Activated naive CD4-positive, alpha-beta T cell treated with anti-CD3 and anti-CD28 coated beads, Interleukin-2, amount 50 U/mL, for 24 hours (primary cell): ENCODE measurements around the gene KCNMA1.

Experiments used
- H3K27ac Mint-ChIP-seq: one replicate; pipeline ENCODE4 v1.8.0; 2021; ENCODE audit warnings: mild to moderate bottlenecking, mixed read lengths
- H3K27me3 Mint-ChIP-seq: one replicate; pipeline ENCODE4 v1.8.0; 2021; ENCODE audit warnings: mixed read lengths
- H3K36me3 Mint-ChIP-seq: one replicate; pipeline ENCODE4 v1.8.0; 2021; ENCODE audit warnings: mixed read lengths
- H3K4me1 Mint-ChIP-seq: one replicate; pipeline ENCODE4 v1.8.0; 2021; ENCODE audit warnings: mixed read lengths
- H3K4me3 Mint-ChIP-seq: one replicate; pipeline ENCODE4 v1.8.0; 2021; ENCODE audit warnings: mild to moderate bottlenecking, mixed read lengths
- H3K9me3 Mint-ChIP-seq: one replicate; pipeline ENCODE4 v1.8.0; 2021; ENCODE audit warnings: mixed read lengths

KCNMA1 gene

GRCh38 chr10:77554996-77555397, 82.6 kb downstream of the KCNMA1 start:
- H3K27me3 Mint-ChIP-seq, result no peaks in the 10 kb centered on the region
- no peaks in the 10 kb centered on the region for H3K36me3 Mint-ChIP-seq
- no peaks in the 10 kb centered on the region for H3K9me3 Mint-ChIP-seq
- H3K27ac Mint-ChIP-seq, result no peak overlapping the region
- no peak overlapping the region for H3K4me3 Mint-ChIP-seq
- no peaks in the 10 kb centered on the region for H3K4me1 Mint-ChIP-seq

GRCh38 chr10:77553966-77554365, 83.6 kb downstream of the KCNMA1 start:
- Mint-ChIP-seq H3K27ac (no peak overlapping the region), H3K4me1 (no peaks in the 10 kb centered on the region), H3K9me3 (no peaks in the 10 kb centered on the region), H3K36me3 (no peaks in the 10 kb centered on the region), H3K4me3 (no peak overlapping the region), H3K27me3 (no peaks in the 10 kb centered on the region)

GRCh38 chr10:77553311-77553710, 84.3 kb downstream of the KCNMA1 start:
- Mint-ChIP-seq H3K27ac (no peak overlapping the region), H3K4me3 (no peak overlapping the region), H3K27me3 (no peaks in the 10 kb centered on the region), H3K36me3 (no peaks in the 10 kb centered on the region), H3K4me1 (no peaks in the 10 kb centered on the region), H3K9me3 (no peaks in the 10 kb centered on the region)

GRCh38 chr10:77552252-77552651, 85.4 kb downstream of the KCNMA1 start:
- Mint-ChIP-seq H3K27me3 (no peaks in the 10 kb centered on the region), H3K27ac (no peak overlapping the region), H3K4me3 (no peak overlapping the region), H3K9me3 (no peaks in the 10 kb centered on the region), H3K36me3 (no peaks in the 10 kb centered on the region), H3K4me1 (no peaks in the 10 kb centered on the region)

GRCh38 chr10:77550378-77550777, 87.2 kb downstream of the KCNMA1 start:
- H3K4me1 Mint-ChIP-seq, result no peaks in the 10 kb centered on the region
- no peaks in the 10 kb centered on the region for H3K36me3 Mint-ChIP-seq
- no peaks in the 10 kb centered on the region for H3K9me3 Mint-ChIP-seq
- H3K27ac Mint-ChIP-seq, result no peak overlapping the region
- H3K4me3 Mint-ChIP-seq, result no peak overlapping the region
- peaks cover 1% of the 10 kb centered on the region for H3K27me3 Mint-ChIP-seq

- Mint-ChIP-seq H3K4me3 (no peak overlapping the region), H3K9me3 (peaks cover 2% of the 10 kb centered on the region), H3K4me1 (no peaks in the 10 kb centered on the region), H3K27me3 (peaks cover 1% of the 10 kb centered on the region), H3K36me3 (no peaks in the 10 kb centered on the region), H3K27ac (no peak overlapping the region)
These were observed 88.9 kb downstream of the KCNMA1 start for GRCh38 chr10:77548671-77549070.

- Mint-ChIP-seq H3K9me3 (peaks cover 7% of the 10 kb centered on the region), H3K4me3 (no peak overlapping the region), H3K27ac (no peak overlapping the region), H3K4me1 (no peaks in the 10 kb centered on the region), H3K27me3 (peaks cover 1% of the 10 kb centered on the region), H3K36me3 (no peaks in the 10 kb centered on the region)
These were observed 89.5 kb downstream of the KCNMA1 start for GRCh38 chr10:77548157-77548556.

GRCh38 chr10:77547307-77548050, 90.1 kb downstream of the KCNMA1 start:
- Mint-ChIP-seq H3K9me3 (peaks cover 10% of the 10 kb centered on the region), H3K27me3 (peaks cover 1% of the 10 kb centered on the region), H3K27ac (no peak overlapping the region), H3K36me3 (no peaks in the 10 kb centered on the region), H3K4me1 (no peaks in the 10 kb centered on the region), H3K4me3 (no peak overlapping the region)

- H3K27me3 Mint-ChIP-seq, result peaks cover 1% of the 10 kb centered on the region
- peaks cover 10% of the 10 kb centered on the region for H3K9me3 Mint-ChIP-seq
- H3K36me3 Mint-ChIP-seq, result no peaks in the 10 kb centered on the region
- no peaks in the 10 kb centered on the region for H3K4me1 Mint-ChIP-seq
- H3K27ac Mint-ChIP-seq, result no peak overlapping the region
- no peak overlapping the region for H3K4me3 Mint-ChIP-seq
These were observed 91.6 kb downstream of the KCNMA1 start for GRCh38 chr10:77546042-77546441.

- Mint-ChIP-seq H3K4me1 (no peaks in the 10 kb centered on the region), H3K36me3 (no peaks in the 10 kb centered on the region), H3K27me3 (peaks cover 1% of the 10 kb centered on the region), H3K4me3 (no peak overlapping the region), H3K27ac (no peak overlapping the region), H3K9me3 (peaks cover 10% of the 10 kb centered on the region)
These were observed 92.0 kb downstream of the KCNMA1 start for GRCh38 chr10:77545585-77545984.

GRCh38 chr10:77544617-77545016, 93.0 kb downstream of the KCNMA1 start:
- no peak overlapping the region for H3K4me3 Mint-ChIP-seq
- H3K27ac Mint-ChIP-seq, result no peak overlapping the region
- H3K36me3 Mint-ChIP-seq, result no peaks in the 10 kb centered on the region
- H3K4me1 Mint-ChIP-seq, result no peaks in the 10 kb centered on the region
- peaks cover 10% of the 10 kb centered on the region for H3K9me3 Mint-ChIP-seq
- H3K27me3 Mint-ChIP-seq, result peaks cover 1% of the 10 kb centered on the region

GRCh38 chr10:77542710-77543259, 94.8 kb downstream of the KCNMA1 start:
- Mint-ChIP-seq H3K4me1 (no peaks in the 10 kb centered on the region), H3K27me3 (peaks cover 1% of the 10 kb centered on the region), H3K4me3 (no peak overlapping the region), H3K27ac (no peak overlapping the region), H3K36me3 (no peaks in the 10 kb centered on the region), H3K9me3 (peaks cover 10% of the 10 kb centered on the region)

GRCh38 chr10:77541944-77542343, 95.7 kb downstream of the KCNMA1 start:
- no peaks in the 10 kb centered on the region for H3K4me1 Mint-ChIP-seq
- H3K27ac Mint-ChIP-seq, result no peak overlapping the region
- peaks cover 10% of the 10 kb centered on the region for H3K9me3 Mint-ChIP-seq
- peaks cover 1% of the 10 kb centered on the region for H3K27me3 Mint-ChIP-seq
- H3K36me3 Mint-ChIP-seq, result no peaks in the 10 kb centered on the region
- H3K4me3 Mint-ChIP-seq, result no peak overlapping the region

- peaks cover 1% of the 10 kb centered on the region for H3K27me3 Mint-ChIP-seq
- H3K9me3 Mint-ChIP-seq, result peaks cover 10% of the 10 kb centered on the region
- no peak overlapping the region for H3K27ac Mint-ChIP-seq
- H3K36me3 Mint-ChIP-seq, result no peaks in the 10 kb centered on the region
- no peak overlapping the region for H3K4me3 Mint-ChIP-seq
- H3K4me1 Mint-ChIP-seq, result no peaks in the 10 kb centered on the region
These were observed 96.4 kb downstream of the KCNMA1 start for GRCh38 chr10:77541247-77541646.

- Mint-ChIP-seq H3K36me3 (no peaks in the 10 kb centered on the region), H3K4me3 (no peak overlapping the region), H3K4me1 (no peaks in the 10 kb centered on the region), H3K27ac (no peak overlapping the region), H3K27me3 (peaks cover 2% of the 10 kb centered on the region), H3K9me3 (peaks cover 10% of the 10 kb centered on the region)
These were observed 98.3 kb downstream of the KCNMA1 start for GRCh38 chr10:77539147-77539935.

- Mint-ChIP-seq H3K27me3 (peaks cover 2% of the 10 kb centered on the region), H3K9me3 (no peaks in the 10 kb centered on the region), H3K4me1 (no peaks in the 10 kb centered on the region), H3K27ac (no peak overlapping the region), H3K4me3 (no peak overlapping the region), H3K36me3 (no peaks in the 10 kb centered on the region)
These were observed 99.8 kb downstream of the KCNMA1 start for GRCh38 chr10:77537720-77538373.
